C4-2B (cell line): ENCODE results near the gene NEK9.
A peak's percentile ranks its signal among the peaks of the same experiment; 100 is the strongest.

ENCODE experiments used
- H3K27ac ChIP-seq: fragments of 450-650 bp; 2 replicates; pipeline ENCODE4 v1.5.1; 2017
- ZFX ChIP-seq: fragments of 450-650 bp; IDR thresholded peaks from 2 replicates; pipeline ENCODE4 v1.6.1; 2017
- TF ChIP-seq, protein P1 (sequence below): fragments of 450-650 bp; conservative IDR thresholded peaks from 2 replicates; pipeline ENCODE4 v1.5.1; 2017; ENCODE audit warnings: mild to moderate bottlenecking

Gene NEK9

DNA sequence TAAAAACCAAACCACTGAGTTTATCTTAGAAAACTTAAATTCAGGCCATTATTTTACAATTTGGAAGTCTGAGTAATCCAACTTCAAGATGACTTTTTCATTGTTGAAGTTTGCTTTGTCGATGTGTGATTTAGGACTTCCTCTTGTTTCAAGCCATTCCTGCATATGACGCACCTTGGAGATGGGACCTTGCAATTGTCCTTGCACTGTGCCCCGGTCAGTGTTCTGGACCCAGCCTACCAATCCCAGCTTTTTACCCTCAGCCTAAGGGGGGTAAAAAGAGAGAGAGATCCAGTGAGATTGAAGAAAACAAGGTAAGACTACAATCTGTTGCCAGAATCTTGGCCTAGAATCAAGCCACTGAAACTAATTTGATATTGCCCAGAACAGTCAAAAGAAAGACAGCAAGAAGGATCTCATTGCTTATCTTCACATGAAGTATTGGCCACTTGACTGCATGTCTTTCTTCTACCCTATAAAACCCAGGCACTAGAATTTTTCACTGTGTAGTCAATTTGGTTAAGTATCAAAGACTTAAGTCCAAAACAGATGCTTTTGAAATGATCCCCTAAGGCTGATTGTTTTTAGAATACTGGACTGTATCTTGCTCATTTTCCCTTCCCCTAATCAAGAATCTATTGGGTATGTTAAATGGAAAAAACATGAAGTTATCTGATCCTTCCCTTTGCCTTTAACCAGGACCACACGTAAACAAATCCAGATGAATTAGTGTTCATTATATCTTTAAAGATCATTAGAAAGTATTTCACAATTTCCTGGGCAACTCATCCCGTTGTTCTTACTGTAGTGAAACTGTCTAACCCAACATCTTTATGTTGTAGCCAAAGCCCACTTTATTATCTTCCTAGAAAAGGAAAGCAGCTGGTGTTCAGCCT, 73.2 kb downstream of the NEK9 start:
- TF ChIP-seq ZFX, result no peak
- TF ChIP-seq, protein P1, sequence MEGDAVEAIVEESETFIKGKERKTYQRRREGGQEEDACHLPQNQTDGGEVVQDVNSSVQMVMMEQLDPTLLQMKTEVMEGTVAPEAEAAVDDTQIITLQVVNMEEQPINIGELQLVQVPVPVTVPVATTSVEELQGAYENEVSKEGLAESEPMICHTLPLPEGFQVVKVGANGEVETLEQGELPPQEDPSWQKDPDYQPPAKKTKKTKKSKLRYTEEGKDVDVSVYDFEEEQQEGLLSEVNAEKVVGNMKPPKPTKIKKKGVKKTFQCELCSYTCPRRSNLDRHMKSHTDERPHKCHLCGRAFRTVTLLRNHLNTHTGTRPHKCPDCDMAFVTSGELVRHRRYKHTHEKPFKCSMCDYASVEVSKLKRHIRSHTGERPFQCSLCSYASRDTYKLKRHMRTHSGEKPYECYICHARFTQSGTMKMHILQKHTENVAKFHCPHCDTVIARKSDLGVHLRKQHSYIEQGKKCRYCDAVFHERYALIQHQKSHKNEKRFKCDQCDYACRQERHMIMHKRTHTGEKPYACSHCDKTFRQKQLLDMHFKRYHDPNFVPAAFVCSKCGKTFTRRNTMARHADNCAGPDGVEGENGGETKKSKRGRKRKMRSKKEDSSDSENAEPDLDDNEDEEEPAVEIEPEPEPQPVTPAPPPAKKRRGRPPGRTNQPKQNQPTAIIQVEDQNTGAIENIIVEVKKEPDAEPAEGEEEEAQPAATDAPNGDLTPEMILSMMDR, result no peak
- no peak overlapping the region for H3K27ac ChIP-seq

DNA sequence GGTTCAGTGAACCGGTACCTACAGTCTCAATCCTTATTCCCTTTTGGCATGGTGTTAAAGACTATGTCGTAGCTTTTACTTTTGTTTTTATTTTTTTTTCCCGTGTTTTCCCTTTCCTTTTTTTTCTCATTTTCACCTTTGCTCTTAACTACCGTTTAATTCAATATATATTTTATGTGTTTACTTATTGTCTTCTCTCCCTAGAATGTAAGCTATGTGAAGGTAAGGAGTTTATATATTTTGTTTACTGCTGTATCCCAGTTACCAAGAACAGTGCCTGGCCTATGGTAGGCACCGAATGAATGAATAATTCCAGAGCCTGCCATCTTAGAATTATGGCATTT, 75.3 kb downstream of the NEK9 start:
- TF ChIP-seq, protein P1, result no peak
- no peak for TF ChIP-seq ZFX
- peak overlapping the region; percentile 84 for H3K27ac ChIP-seq

DNA sequence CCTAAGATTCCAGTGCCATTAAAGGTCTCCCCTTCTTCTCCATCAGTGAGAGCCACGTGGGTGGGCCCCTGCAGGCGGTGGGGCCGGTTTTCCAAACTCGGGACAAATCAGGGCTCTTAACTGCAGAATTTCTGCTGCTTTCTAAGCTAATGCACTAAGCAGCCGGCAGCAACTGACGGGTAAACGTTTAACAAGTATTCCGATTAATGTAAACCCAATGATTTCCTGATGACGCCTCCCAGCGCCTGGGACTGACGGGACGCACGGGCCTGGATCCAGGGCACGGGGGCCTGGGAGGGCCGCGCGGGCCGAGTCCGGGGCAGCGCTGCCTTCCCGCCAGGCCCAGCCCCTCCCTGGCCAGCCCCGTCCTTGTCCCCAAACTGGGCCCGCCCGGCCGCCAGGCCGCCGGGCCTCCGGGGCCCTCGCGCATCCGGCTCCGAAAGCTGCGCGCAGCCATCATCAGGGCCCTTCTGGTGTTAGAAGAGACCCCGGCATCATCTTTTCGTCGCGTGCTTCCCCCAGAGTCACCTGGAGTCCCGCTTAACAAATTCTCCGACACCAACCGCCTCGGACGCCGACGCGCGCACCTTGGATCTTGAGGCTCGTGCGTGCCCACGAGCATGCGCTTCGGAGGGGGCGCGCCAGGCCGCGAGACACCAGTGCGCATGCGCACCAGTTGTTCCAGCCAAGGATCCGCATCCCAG, 75.8 kb downstream of the NEK9 start, which contains the start of gene MLH3:
Gene MLH3 (minus strand): TSS at position 616 of the 704 bp plus-strand sequence. CDS start 1,812 bp downstream, outside the sequence.
- TF ChIP-seq, protein P1, result no peak
- TF ChIP-seq ZFX, result peak; percentile 99
- H3K27ac ChIP-seq, result peak within 1 kb of the TSS; percentile 84

DNA sequence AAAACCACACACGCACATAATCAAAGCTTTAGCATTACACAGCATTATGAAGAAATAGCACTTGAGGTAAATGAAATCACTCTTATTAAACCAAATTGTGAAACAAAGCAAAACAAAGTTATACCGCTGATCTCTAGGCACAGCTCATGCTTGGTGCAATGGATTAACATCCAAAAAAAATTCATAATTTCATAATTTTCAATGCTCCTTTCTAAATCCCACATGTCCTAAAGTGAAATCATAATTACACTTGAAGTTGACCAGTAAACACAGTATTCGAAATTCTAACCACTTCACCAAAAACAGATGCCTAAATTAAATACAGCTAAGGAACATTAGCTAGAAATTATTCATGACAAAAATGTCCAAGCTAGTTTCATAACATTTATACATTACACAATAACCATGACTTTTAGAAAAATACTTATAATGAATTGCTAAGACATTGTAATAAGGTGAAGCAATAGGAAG, 77.1 kb downstream of the NEK9 start:
- no peak overlapping the region for H3K27ac ChIP-seq
- TF ChIP-seq, protein P1, result no peak
- TF ChIP-seq ZFX, result no peak

DNA sequence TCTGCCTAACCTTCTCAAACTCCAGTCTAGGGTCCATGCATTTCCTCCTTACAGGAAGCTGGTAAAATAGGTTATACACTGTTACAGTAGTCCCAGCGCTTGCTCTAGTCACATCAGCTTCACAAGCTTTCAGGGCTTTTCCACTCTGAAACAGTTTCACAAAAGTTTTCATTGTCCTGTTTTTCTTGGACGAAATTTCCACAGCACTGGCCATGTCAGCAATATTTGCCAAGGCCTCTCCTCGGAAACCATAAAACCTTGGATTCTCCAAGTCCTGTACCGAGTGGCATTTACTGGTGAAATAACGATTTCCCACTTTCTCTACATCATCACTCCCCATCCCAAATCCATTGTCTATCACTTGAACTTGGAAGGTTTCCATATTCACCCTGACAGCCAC, 77.7 kb downstream of the NEK9 start:
- no peak overlapping the region for H3K27ac ChIP-seq
- TF ChIP-seq, protein P1, result no peak
- TF ChIP-seq ZFX, result no peak

DNA sequence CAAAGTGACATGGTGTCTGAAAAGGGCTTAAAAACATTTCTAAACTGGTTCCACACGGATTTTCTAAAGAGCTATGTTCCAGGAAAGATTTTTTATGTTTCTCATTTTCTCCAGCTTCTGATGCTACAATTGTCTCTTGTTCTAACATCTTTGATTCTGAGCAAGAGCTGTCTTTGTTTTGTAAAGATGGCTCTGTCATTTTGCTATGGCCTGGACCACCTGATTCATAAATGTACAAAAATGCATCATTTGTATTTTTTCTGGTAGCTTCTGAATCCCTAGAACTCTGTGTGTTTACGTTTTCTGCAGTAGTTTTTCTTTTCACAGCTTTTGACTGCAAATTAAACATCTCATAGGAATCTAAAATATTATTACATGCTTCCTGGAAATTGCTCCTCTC, 78.7 kb downstream of the NEK9 start:
- H3K27ac ChIP-seq, result no peak overlapping the region
- TF ChIP-seq, protein P1, result no peak

DNA sequence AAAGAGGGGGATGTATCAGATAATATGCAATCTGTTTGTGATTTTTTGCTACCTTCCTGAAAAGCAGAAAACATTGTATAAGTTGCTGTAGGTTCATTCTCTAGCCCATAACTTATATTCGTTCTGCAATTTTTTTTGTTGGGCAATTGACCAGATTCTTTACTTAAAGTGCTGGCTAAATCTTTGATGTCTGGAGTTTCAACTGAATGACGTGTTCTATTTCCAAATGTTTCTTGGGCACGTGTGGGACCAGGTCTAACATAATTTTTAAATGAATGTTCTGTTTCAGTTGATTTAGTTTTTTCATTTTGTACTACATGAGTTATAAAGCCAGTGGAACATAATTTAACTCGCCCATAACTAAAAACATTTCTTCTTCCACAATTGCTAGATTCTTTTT, 79.3 kb downstream of the NEK9 start:
- H3K27ac ChIP-seq, result no peak overlapping the region
- TF ChIP-seq, protein P1, result no peak
- TF ChIP-seq ZFX, result no peak
